SK-N-SH treated with all-trans-retinoic acid at 6 μM for 48 hours (cell line): ENCODE data around the gene ZNF154.

Source experiments
- ESRRG ChIP-seq: fragments of 250-450 bp; sonication (Bioruptor Pico); IDR thresholded peaks from 2 replicates; pipeline ENCODE4 v1.6.1; 2021; ENCODE audit warnings: mild to moderate bottlenecking
- PPARA ChIP-seq: fragments of 250-450 bp; sonication (Bioruptor Pico); IDR thresholded peaks from 2 replicates; pipeline ENCODE4 v1.5.0; 2020; ENCODE audit warnings: mild to moderate bottlenecking, borderline replicate concordance
- RARB ChIP-seq: fragments of 250-450 bp; sonication (Bioruptor Pico); IDR thresholded peaks from 2 replicates; pipeline ENCODE4 v1.8.0; 2021; ENCODE audit warnings: mild to moderate bottlenecking, moderate library complexity
- ZFP3 ChIP-seq: fragments of 250-450 bp; sonication (Bioruptor Pico); IDR thresholded peaks from 2 replicates; pipeline ENCODE4 v1.5.0; 2020; ENCODE audit warnings: mild to moderate bottlenecking, moderate library complexity
- ZFP30 ChIP-seq: fragments of 450-650 bp; formaldehyde crosslinking; IDR thresholded peaks from 2 replicates; pipeline ENCODE4 v1.5.0; 2022; ENCODE audit warnings: mild to moderate bottlenecking, moderate library complexity
- TF ChIP-seq, protein P1 (sequence below): fragments of 250-450 bp; sonication (Bioruptor Pico); IDR thresholded peaks from 2 replicates; pipeline ENCODE4 v1.8.0; 2020; ENCODE audit warnings: mild to moderate bottlenecking, moderate library complexity, borderline replicate concordance
- TF ChIP-seq, protein P2 (sequence below): fragments of 250-450 bp; sonication (Bioruptor Pico); IDR thresholded peaks from 2 replicates; pipeline ENCODE4 v1.5.0; 2020; ENCODE audit warnings: mild to moderate bottlenecking, moderate library complexity

DNA sequence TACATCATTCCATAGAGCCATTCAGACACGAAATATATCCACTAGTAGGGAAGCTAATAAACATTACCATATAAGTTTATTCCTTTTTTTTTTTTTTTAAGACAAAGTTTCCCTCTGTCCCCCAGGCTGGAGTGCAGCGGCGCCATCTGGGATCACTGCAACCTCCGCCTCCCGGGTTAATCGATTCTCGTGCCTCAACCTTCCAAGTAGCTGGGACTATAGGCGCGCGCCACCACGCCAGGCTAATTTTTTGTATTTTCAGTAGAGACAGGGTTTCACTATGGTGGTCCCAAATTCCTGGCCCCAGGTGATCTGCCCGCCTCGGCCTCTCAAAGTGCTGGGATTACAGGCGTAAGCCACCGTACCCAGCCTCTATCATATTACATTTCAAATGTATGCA lies 612 bp upstream of the ZNF154 start:
- no peak for TF ChIP-seq ZFP3 (CRISPR knock-in tag)
- TF ChIP-seq, protein P1, sequence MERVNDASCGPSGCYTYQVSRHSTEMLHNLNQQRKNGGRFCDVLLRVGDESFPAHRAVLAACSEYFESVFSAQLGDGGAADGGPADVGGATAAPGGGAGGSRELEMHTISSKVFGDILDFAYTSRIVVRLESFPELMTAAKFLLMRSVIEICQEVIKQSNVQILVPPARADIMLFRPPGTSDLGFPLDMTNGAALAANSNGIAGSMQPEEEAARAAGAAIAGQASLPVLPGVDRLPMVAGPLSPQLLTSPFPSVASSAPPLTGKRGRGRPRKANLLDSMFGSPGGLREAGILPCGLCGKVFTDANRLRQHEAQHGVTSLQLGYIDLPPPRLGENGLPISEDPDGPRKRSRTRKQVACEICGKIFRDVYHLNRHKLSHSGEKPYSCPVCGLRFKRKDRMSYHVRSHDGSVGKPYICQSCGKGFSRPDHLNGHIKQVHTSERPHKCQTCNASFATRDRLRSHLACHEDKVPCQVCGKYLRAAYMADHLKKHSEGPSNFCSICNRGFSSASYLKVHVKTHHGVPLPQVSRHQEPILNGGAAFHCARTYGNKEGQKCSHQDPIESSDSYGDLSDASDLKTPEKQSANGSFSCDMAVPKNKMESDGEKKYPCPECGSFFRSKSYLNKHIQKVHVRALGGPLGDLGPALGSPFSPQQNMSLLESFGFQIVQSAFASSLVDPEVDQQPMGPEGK (CRISPR knock-in tag): no peak
- no peak for TF ChIP-seq ZFP30 (CRISPR knock-in tag)
- TF ChIP-seq, protein P2, sequence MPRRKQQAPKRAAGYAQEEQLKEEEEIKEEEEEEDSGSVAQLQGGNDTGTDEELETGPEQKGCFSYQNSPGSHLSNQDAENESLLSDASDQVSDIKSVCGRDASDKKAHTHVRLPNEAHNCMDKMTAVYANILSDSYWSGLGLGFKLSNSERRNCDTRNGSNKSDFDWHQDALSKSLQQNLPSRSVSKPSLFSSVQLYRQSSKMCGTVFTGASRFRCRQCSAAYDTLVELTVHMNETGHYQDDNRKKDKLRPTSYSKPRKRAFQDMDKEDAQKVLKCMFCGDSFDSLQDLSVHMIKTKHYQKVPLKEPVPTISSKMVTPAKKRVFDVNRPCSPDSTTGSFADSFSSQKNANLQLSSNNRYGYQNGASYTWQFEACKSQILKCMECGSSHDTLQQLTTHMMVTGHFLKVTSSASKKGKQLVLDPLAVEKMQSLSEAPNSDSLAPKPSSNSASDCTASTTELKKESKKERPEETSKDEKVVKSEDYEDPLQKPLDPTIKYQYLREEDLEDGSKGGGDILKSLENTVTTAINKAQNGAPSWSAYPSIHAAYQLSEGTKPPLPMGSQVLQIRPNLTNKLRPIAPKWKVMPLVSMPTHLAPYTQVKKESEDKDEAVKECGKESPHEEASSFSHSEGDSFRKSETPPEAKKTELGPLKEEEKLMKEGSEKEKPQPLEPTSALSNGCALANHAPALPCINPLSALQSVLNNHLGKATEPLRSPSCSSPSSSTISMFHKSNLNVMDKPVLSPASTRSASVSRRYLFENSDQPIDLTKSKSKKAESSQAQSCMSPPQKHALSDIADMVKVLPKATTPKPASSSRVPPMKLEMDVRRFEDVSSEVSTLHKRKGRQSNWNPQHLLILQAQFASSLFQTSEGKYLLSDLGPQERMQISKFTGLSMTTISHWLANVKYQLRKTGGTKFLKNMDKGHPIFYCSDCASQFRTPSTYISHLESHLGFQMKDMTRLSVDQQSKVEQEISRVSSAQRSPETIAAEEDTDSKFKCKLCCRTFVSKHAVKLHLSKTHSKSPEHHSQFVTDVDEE (CRISPR knock-in tag): no peak
- no peak for TF ChIP-seq PPARA
- no peak for TF ChIP-seq ESRRG (CRISPR knock-in tag)
- TF ChIP-seq RARB (CRISPR knock-in tag): no peak
